A673 (cell line): ENCODE results near the gene PPP1R13B.

Source experiments
- CTCF ChIP-seq: fragments of 300-800, 200-600 bp; sonication (generic); conservative IDR thresholded peaks from 2 replicates; pipeline ENCODE4 v1.5.1; 2017; ENCODE audit warnings: low read depth, mild to moderate bottlenecking, antibody characterized with exemption, low read length, moderate library complexity, mixed read lengths
- EZH2 ChIP-seq: fragments of 200-600 bp; sonication (generic); IDR thresholded peaks from 2 replicates; pipeline ENCODE4 v1.6.1; 2017; ENCODE audit warnings: borderline replicate concordance, low read depth, mild to moderate bottlenecking, mixed read lengths, antibody characterized with exemption, low read length; ENCODE audit not compliant: poor library complexity, severe bottlenecking

- TF ChIP-seq CTCF (no peak), EZH2 (no peak)
Observed at GRCh38 chr14:103684471-103684870, 162.9 kb downstream of the PPP1R13B start.
